Gastroesophageal sphincter (tissue), 4 donors: ENCODE data around the gene CRB3. TPM values are rescaled to one million over a fixed set of nuclear protein-coding genes. Genes with fewer than 3 reads are reported as not detected.

Experiments
- ATAC-seq: fragments of 150-250 bp; one replicate; pipeline ENCODE4 v1.9.1; 2016; ENCODE audit warnings: mild to moderate bottlenecking, moderate library complexity
- H3K27ac ChIP-seq, 4 donors: fragments of 200-600 bp; sonication (generic) in 3 of 4; 1 replicate in 3 of 4; 2 replicates in 1 of 4; pipeline ENCODE4 v1.5.1; 2016 to 2019
- H3K27me3 ChIP-seq: fragments of 200-600 bp; sonication (generic); one replicate; pipeline ENCODE4 v1.5.1; 2019
- H3K36me3 ChIP-seq, 2 donors: fragments of 200-600 bp; sonication (generic); one replicate each; pipeline ENCODE4 v1.5.1; 2019; ENCODE audit warnings: control low read depth in 1 of 2
- H3K4me1 ChIP-seq, 3 donors: fragments of 200-600 bp; sonication (generic); 1 replicate in 2 of 3; 2 replicates in 1 of 3; pipeline ENCODE4 v1.5.1; 2016 to 2019; ENCODE audit warnings: control low read depth in 2 of 3
- H3K4me3 ChIP-seq, 2 donors: fragments of 200-600 bp; sonication (generic); one replicate each; pipeline ENCODE4 v1.5.1; 2019; ENCODE audit warnings: mild to moderate bottlenecking in 1 of 2, moderate library complexity in 1 of 2
- H3K9me3 ChIP-seq, 3 donors: fragments of 200-600 bp; sonication (generic); one replicate each; pipeline ENCODE4 v1.5.1; 2017 to 2019; ENCODE audit warnings: control low read depth in 2 of 3
- EP300 ChIP-seq: sonication (generic); formaldehyde crosslinking; IDR thresholded peaks from one replicate; pipeline ENCODE4 v1.6.1; 2017; ENCODE audit warnings: antibody characterized with exemption, mild to moderate bottlenecking
- POLR2A ChIP-seq, 2 donors: fragments of 450-650 bp; IDR thresholded peaks; one replicate each; pipeline ENCODE4 v1.6.1; 2017; ENCODE audit warnings: antibody characterized with exemption in 2 of 2, mild to moderate bottlenecking in 2 of 2, moderate library complexity in 1 of 2
- POLR2AphosphoS5 ChIP-seq: sonication (generic); formaldehyde crosslinking; IDR thresholded peaks from one replicate; pipeline ENCODE4 v1.6.1; 2017; ENCODE audit warnings: antibody characterized with exemption
- WGBS, 2 donors: methylation state at CpG; one replicate each; pipeline ENCODE4 v1.1.5; 2018; ENCODE audit warnings: low coverage in 1 of 2; 5-methylcytosine and 5-hydroxymethylcytosine counted together
- total RNA-seq, 4 donors: library from RNA; depleted of rRNA; stranded (reverse); fragments of >200 nt; gene quantifications; one replicate each; pipeline ENCODE4 v1.1.0, GENCODE V29; 2016
- TF ChIP-seq, protein P1 (sequence below), 4 experiments: fragments of 200-600 bp in 2 of 4; fragments of 450-650 bp in 2 of 4; sonication (generic) in 1 of 4; IDR thresholded peaks; one replicate each; pipeline ENCODE4 v1.5.1; 2017 to 2019; ENCODE audit warnings: antibody characterized with exemption in 4 of 4, mild to moderate bottlenecking in 2 of 4, moderate library complexity in 2 of 4

The CRB3 gene
- total RNA-seq, 4 donors from 2014 or later: 0.85 to 6.2 (median 1.6) TPM; not detected in 1

DNA sequence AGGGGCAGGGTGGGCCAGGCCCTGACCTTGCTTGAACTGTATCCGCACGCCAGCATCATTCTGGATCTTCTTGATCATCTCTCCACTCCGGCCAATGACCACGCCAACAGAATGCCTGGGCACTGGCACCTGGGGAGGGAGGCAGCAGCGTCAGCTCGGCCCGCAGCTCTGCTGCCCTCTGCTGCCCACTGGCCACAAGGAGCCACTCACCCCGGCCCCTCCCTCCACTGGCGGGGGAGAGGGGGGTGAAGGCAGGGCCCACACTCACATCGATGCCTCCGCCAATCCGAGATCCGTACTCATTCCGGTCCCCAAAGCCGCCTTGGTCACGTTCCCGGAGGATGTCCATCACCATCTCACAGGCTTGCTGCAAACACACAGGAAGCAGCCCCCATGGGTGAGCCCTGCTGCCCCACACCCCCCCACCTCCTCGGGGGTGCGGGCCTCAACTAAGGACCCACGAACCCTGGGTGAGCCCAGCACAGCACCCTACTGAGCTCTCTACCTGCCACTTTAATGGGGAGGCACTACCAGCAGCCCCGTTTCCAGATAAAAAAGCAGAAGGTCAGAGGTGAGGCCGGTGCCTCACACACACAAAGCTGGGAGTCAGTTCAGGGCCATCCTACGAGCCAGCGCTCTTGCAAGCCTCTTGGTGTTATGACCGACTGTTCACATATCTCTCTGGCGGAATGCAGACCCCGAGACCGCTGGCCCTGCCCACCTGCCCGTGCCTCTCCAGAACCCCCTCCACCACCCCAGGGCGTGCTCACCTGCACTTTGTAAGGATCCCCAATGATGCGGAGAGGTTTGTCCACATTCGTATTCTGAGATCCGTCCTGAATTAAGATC is 46.1 kb upstream of the CRB3 start:
- no peak for TF ChIP-seq EP300
- TF ChIP-seq, protein P1, sequence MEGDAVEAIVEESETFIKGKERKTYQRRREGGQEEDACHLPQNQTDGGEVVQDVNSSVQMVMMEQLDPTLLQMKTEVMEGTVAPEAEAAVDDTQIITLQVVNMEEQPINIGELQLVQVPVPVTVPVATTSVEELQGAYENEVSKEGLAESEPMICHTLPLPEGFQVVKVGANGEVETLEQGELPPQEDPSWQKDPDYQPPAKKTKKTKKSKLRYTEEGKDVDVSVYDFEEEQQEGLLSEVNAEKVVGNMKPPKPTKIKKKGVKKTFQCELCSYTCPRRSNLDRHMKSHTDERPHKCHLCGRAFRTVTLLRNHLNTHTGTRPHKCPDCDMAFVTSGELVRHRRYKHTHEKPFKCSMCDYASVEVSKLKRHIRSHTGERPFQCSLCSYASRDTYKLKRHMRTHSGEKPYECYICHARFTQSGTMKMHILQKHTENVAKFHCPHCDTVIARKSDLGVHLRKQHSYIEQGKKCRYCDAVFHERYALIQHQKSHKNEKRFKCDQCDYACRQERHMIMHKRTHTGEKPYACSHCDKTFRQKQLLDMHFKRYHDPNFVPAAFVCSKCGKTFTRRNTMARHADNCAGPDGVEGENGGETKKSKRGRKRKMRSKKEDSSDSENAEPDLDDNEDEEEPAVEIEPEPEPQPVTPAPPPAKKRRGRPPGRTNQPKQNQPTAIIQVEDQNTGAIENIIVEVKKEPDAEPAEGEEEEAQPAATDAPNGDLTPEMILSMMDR (IDR thresholded peaks at IDR 0.05): peak in 3 of 4 experiments; percentile 52 to 63 (median 56)
- Histone ChIP-seq H3K4me3 (no peak overlapping the region), H3K36me3 (peaks cover 0 to 90% of the 10 kb centered on the region in 2 donors), H3K4me1 (peaks cover 0 to 62% (median 11%) of the 10 kb centered on the region in 3 donors), H3K27ac (peak overlapping the region in 3 of 4 donors; percentile 16 to 38 (median 22)), H3K27me3 (no peaks in the 10 kb centered on the region), H3K9me3 (no peaks in the 10 kb centered on the region)
- ATAC-seq: peak; percentile 64
- 60 to 90% methylated on average over 1 to 2 of the region's 33 CpGs for WGBS, 2 donors

DNA sequence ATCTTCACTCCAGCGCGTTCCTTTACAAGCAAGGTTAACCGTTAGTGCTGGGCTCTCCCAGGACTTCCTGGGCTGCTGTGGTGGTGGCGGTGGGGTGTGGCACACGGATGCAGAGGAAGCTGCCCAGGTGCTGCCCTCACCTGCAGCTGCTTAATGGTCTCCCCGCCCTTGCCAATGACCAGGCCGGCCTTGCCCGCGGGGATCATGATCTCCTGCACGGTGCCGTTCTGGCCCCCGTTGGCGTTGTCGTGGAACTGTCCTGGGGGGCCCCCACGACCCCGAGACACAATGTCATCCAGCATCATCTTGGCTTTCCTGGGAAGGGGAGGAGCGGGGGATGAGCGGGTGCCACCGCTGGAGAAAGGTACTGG is 45.5 kb upstream of the CRB3 start:
- TF ChIP-seq POLR2A (IDR thresholded peaks at IDR 0.05) (no peak), POLR2AphosphoS5 (no peak), EP300 (no peak)
- TF ChIP-seq, protein P1 (IDR thresholded peaks at IDR 0.05): no peak
- 80 to 96% methylated on average over 2 to 4 of the region's 19 CpGs for WGBS, 2 donors
- H3K4me1 ChIP-seq: peaks cover 0 to 62% (median 17%) of the 10 kb centered on the region in 3 donors
- H3K27me3 ChIP-seq: no peaks in the 10 kb centered on the region
- no peak for ATAC-seq
- no peak overlapping the region for H3K4me3 ChIP-seq
- peaks cover 0 to 85% of the 10 kb centered on the region in 2 donors for H3K36me3 ChIP-seq
- H3K27ac ChIP-seq: no peak overlapping the region
- no peaks in the 10 kb centered on the region for H3K9me3 ChIP-seq

GRCh38 chr19:6421075-6422014 is 42.7 kb upstream of the CRB3 start:
- no peak overlapping the region for H3K27ac ChIP-seq
- peaks cover 0 to 65% (median 18%) of the 10 kb centered on the region in 3 donors for H3K4me1 ChIP-seq
- no peak for TF ChIP-seq EP300
- no peak for TF ChIP-seq POLR2AphosphoS5
- TF ChIP-seq, protein P1 (IDR thresholded peaks at IDR 0.05): no peak
- no peak for TF ChIP-seq POLR2A (IDR thresholded peaks at IDR 0.05)
- H3K27me3 ChIP-seq: no peaks in the 10 kb centered on the region
- WGBS, 2 donors: 60 to 73% methylated on average over 1 to 10 of the region's 20 CpGs
- H3K4me3 ChIP-seq: no peak overlapping the region
- peaks cover 0 to 59% of the 10 kb centered on the region in 2 donors for H3K36me3 ChIP-seq
- no peak for ATAC-seq
- H3K9me3 ChIP-seq: no peaks in the 10 kb centered on the region

DNA sequence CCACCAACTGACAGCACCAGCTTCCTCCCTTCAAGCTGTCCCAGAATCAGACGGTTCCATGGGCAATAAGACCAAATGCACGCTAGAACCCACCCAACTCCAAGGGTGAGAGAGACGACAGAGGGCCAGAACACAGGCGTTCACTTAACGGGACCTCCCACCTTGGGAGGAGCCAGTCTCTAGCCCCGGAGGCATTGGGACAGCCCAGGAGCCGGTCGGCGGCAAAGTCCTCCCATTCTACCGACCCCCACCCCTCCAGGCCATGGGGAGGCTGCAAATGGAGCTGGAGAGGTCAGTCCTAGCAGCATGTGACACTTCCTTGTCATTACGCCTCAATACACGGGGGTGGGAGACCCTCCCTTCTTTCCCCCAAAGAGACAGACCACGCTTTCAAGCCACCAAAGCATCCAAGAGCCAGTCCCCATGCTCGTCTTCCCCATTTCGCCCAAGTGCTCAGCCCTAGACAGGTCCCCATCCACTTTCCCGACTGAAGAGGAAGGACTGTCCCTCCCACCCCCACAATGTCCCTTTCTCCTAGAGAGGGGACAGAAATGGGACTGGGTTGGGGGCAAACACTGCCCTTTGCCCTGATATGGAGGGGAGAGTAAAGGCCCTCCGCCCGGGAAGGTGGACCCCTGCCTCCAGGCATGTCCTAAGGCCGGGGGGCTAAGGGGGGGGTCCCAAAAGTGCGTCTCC is 40.4 kb upstream of the CRB3 start:
- ATAC-seq: no peak
- no peaks in the 10 kb centered on the region for H3K9me3 ChIP-seq
- 0% methylated on average over 7 to 10 of the region's 20 CpGs for WGBS, 2 donors
- H3K4me1 ChIP-seq: peaks cover 0 to 54% (median 18%) of the 10 kb centered on the region in 3 donors
- TF ChIP-seq EP300 (no peak), POLR2AphosphoS5 (no peak), POLR2A (IDR thresholded peaks at IDR 0.05) (no peak)
- TF ChIP-seq, protein P1 (IDR thresholded peaks at IDR 0.05): no peak
- peak overlapping the region; percentile 71 to 88 for H3K4me3 ChIP-seq
- H3K27me3 ChIP-seq: no peaks in the 10 kb centered on the region
- H3K27ac ChIP-seq: peak overlapping the region; percentile 5 to 86 (median 82)
- H3K36me3 ChIP-seq: peaks cover 0 to 36% of the 10 kb centered on the region in 2 donors
